Stimulated activated CD4-positive, alpha-beta T cell treated with anti-CD3 and anti-CD28 coated beads, TNF-alpha, amount 100 ng/mL, for 1 hour (primary cell): ENCODE data around the gene KCNH4.
"Not testable (repeated sequence)": the region's sequence is repeated elsewhere in the genome, so short reads cannot be mapped to it uniquely, and the experiment has no call there.

Source experiments
- DNase-seq, 3 donors: peaks; one replicate each; pipeline ENCODE4 v3.0.0-alpha.2; 2020; ENCODE audit warnings: low read depth in 3 of 3, low spot score in 1 of 3

KCNH4 gene

DNA sequence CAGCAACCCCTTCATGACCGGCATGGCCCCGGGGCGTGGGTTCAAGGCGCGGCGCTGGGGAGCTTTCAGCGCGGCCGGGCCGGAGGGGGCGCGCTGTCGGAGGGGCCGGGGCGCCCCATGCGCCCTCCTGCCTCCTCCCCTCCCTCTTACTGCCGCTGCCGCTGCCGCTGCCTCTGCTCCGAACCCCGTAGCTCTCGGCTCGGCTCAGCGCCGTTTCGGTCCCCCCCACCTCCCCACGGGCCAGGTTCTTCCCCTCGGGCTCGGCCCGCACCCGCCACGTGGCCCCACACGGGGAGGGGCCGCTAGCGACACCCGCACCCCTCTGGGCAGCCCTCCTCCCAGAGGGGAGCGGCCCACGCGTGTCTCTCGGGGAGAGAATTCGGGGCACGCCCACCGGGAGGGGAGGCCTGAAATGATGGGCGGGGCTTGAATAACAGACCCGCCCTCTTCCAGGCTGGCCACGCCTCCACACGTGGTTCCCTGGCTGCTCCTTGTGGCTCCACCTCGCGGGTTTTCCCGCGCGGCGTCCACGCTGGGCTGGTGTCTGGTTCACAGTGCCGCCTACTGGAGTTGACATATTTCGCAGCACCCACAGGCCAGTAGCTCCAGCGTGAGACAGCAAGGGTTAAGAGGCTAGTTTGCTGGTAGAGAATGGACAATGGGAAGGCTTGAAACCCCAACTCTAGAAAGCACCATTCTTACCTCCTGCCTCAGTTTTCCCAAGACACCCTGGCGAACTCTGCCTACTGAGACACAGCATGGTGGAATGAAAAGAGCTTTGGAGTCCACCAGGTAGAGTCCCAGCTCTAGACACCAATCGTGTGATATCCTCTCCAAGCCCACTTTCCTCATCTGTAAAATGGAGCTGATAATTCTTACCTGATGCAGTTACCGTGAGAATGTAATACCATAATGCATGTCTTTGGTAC, at the start of gene KCNH4:
KCNH4 (minus strand) TSS at position 221 of the 929 bp plus-strand sequence; CDS start at position 24, 197 bp downstream.
- peak; percentile 60 to 85 (median 74) for DNase-seq

- DNase-seq, result no peak
Observed at GRCh38 chr17:42230225-42230624, 49.3 kb upstream of the KCNH4 start.

- DNase-seq, result no peak
Observed at GRCh38 chr17:42227849-42228700, 47.1 kb upstream of the KCNH4 start.

- DNase-seq, result no peak
Observed at GRCh38 chr17:42225646-42226045, 44.7 kb upstream of the KCNH4 start.

DNA sequence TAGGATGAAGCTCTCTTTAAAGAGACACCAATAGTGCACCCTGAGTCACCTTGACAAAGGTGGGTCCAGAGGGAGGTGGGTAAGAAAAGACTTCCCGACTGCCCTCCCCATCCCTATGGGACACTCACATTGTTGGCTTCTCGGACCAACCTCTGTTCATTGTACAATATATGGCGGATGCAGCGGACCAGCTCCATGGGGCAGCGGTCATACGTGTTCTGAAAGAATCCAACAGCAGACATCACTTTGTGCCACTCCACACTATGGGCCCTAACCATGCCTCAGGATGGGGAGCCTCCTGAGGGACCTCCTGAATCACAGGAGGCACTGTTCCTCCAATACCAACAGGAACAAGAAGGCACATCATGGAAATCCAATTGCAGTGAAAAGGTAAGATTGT, 43.7 kb upstream of the KCNH4 start:
- no peak for DNase-seq

DNA sequence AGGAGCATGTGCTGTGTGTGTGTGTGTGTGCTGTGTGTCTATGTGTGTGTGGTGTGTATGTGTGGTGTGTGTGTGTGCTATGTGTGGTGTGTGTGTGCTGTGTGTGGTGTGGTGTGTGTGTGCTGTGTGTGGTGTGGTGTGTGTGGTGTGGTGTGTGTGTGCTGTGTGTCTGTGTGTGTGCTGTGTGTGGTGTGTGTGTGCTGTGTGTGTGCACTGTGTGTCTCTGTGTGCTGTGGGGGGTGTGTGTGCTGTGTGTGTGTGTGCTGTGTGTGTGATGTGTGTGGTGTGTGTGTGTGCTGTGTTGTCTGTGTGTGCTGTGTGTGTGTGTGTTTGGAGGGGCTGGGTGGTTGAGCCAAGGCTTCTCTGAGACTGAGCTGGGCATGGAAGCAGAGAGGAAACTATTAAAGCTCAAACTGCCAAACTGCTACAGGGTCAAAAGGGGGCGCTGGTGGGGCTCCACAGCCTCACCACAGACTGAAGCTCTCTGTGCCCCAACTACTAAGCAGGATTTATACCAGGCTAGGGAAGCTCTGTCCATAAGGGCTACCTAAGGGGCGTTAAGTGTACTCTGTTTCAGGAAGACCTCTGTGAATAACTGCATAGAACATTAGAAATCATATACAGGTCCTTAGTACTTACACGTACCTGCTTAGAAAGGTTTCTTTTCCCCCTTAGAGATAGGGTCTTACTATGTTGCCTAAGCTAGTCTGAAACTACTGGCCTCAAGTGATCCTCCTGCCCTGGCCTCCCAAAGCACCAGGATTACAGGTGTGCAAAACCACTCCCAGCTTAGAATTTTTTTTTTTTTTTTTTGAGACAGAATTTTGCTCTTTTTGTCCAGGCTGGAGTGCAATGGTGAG, 41.2 kb upstream of the KCNH4 start:
- DNase-seq, result peak; percentile 10 to 42 (median 25)

- not testable (repeated sequence) for DNase-seq
Observed at GRCh38 chr17:42219280-42219679, 38.3 kb upstream of the KCNH4 start.

DNA sequence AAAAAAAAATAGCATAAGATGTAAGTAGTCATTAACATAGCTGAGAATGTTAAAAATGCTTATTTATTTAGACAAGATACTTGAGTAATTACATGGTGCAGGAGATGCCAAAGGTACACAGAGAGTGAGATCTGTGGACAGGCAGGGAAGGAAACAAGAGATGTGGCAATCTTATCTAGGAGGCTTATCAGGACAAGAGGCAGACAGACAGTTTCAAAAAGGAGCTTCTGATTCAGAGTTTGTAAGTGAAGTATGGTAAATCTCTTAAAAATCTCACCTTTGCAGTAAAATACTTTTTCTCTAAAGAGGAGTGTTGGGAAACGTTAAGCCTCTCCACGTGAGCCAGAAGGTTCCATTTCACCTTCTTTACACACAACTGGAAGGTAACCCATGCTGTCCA, 33.2 kb upstream of the KCNH4 start:
- no peak for DNase-seq

- DNase-seq, result no peak
Observed at GRCh38 chr17:42212382-42212781, 31.4 kb upstream of the KCNH4 start.

- DNase-seq, result not testable (repeated sequence)
Observed at GRCh38 chr17:42211921-42212341, 31.0 kb upstream of the KCNH4 start.

GRCh38 chr17:42210046-42210445, 29.1 kb upstream of the KCNH4 start:
- DNase-seq, result no peak

GRCh38 chr17:42206153-42206612, 25.2 kb upstream of the KCNH4 start:
- DNase-seq, result not testable (repeated sequence)

- no peak for DNase-seq
Observed at GRCh38 chr17:42203354-42203753, 22.4 kb upstream of the KCNH4 start.

GRCh38 chr17:42202696-42203095, 21.8 kb upstream of the KCNH4 start:
- no peak for DNase-seq

DNA sequence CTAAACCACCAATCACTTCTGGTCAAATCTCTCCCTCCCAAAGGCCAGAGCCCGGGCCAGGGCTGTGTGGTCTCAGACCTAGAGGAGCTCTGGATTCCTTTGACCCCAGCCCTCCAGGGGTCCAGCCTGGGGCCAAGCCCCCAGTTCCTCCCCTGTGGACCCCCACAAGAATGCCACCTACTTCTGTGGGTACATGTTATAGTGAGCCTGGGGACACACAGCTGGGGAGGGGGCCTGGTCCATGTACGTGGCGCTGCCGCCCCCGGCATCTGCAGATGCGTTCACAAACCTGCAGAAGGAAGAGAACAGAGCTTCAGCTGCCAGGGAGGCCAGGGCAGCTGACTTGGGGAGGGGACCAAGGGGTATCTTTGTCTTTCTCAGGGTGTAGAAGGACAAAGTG, 21.2 kb upstream of the KCNH4 start:
- no peak for DNase-seq

GRCh38 chr17:42201458-42201772, 20.5 kb upstream of the KCNH4 start:
- no peak for DNase-seq

DNA sequence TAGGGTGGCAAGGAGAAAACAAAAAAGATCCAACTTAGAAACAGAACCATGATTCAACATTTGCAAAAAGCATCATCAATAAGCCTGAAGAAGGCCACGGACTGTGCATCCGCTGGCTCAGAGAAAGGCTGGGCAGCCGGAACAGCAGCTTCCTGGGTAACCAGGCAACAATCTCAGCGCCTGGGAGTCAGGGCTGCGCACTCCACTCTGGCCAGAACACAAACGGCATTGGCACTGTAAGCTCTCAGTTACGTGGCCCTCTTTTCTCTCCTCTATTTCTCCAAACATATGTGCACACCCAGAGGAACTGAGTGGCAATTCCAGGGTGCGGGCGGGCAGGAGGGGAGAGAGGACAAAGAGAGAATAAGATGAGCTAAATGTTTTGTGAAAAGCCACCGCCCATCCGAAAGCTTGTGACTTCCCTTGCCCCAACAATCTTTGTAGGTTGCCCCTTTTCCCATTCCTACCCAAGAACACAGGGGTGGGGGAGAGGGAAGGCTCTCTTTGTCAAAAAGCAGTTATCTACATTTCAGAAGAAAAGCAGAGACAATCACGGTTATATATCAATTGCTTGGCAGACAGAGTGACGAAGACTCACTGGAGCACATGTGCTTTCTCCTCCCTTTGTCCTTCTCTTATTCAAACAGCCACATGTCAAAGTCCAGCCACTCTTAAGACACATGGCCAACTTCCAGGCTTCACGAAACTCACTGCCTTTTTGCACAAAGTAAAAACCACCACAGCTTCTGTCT, 19.9 kb upstream of the KCNH4 start:
- no peak for DNase-seq

DNA sequence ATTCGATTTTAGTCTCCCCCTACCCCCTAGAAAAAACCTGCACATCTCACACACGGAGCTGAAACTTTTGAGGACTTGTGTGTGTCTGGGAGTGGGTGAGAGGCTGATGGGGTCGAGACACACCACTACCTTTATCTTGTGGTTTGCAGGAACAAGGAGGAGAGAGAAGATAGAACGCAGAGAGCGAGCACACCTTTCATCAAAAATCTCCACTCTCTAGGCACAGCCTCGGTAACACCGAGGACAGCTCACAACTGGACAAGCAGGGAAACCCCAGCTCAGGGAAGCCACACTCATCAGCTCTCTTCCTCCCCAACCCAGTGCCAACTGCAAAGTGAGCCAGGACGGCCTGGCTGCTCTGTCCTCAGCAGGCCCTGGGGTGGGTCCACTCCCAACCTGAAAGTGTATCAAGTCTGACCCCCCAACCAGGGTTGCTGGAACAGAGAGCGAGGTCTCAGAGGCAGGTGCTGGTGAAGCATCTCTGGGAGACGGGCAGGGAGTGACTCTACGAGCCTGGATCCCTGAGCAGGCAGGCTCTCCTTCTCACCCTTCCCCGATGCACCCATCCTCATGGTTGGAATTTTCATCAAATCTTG, 18.6 kb upstream of the KCNH4 start:
- no peak for DNase-seq

- DNase-seq, result no peak
Observed at GRCh38 chr17:42198897-42199296, 18.0 kb upstream of the KCNH4 start.
